ENCODE measurements around the gene ZFYVE21.

The ZFYVE21 gene

DNA sequence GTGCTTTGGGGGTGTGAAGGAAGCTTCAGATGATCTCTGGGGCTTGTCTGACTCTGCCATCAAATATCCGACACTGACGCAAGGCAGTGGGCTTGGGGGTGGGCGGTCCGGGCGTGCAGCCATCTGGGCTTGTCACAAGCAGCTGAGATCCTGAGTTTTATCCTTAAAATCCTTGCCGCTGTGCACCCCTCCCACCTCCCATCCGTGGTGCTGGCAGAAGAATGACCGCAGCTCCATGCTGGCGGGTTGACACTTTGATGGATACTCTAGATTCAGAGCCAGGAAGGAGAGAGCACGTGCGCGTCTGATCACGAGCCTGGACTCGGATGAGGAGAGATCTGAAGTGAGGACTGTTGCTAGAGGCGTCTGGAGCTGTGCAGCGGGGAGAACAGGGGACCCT, 3.0 kb downstream of the ZFYVE21 start:
- Mint-ChIP-seq H3K36me3 (peaks cover 4 to 6% of the 10 kb centered on the region in 2 donors), H3K27me3 (no peaks in the 10 kb centered on the region), H3K4me3 (no peak overlapping the region), H3K4me1 (peaks cover 24 to 41% of the 10 kb centered on the region in 2 donors), H3K9me3 (no peaks in the 10 kb centered on the region), H3K27ac (no peak overlapping the region)
- no peak for ATAC-seq (replicated peaks)
- no peak for DNase-seq

DNA sequence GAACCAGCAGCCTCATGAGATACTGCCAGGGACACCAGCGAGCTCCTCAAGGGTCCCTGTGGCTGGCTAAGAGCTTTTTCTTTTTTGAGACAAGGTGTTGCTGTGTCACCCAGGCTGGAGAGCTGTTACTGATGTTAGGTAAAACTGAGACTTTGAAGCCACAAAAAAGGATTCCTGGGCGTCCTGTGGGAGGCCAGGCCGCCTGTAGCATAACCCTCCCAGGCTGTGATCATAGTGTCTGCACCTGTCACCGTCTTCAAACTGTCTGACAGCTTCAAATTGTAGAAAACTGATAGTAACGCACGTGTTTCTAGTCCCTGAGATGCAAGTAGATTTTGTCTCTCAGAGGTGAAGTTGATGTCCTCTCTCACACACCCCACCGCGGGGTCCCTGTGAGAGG, 4.1 kb downstream of the ZFYVE21 start:
- H3K27ac Mint-ChIP-seq = no peak overlapping the region
- no peak for DNase-seq
- H3K4me1 Mint-ChIP-seq = peaks cover 18 to 33% of the 10 kb centered on the region in 2 donors
- H3K36me3 Mint-ChIP-seq = peaks cover 4 to 6% of the 10 kb centered on the region in 2 donors
- ATAC-seq (replicated peaks) = no peak
- no peaks in the 10 kb centered on the region for H3K9me3 Mint-ChIP-seq
- no peak overlapping the region for H3K4me3 Mint-ChIP-seq
- no peaks in the 10 kb centered on the region for H3K27me3 Mint-ChIP-seq

DNA sequence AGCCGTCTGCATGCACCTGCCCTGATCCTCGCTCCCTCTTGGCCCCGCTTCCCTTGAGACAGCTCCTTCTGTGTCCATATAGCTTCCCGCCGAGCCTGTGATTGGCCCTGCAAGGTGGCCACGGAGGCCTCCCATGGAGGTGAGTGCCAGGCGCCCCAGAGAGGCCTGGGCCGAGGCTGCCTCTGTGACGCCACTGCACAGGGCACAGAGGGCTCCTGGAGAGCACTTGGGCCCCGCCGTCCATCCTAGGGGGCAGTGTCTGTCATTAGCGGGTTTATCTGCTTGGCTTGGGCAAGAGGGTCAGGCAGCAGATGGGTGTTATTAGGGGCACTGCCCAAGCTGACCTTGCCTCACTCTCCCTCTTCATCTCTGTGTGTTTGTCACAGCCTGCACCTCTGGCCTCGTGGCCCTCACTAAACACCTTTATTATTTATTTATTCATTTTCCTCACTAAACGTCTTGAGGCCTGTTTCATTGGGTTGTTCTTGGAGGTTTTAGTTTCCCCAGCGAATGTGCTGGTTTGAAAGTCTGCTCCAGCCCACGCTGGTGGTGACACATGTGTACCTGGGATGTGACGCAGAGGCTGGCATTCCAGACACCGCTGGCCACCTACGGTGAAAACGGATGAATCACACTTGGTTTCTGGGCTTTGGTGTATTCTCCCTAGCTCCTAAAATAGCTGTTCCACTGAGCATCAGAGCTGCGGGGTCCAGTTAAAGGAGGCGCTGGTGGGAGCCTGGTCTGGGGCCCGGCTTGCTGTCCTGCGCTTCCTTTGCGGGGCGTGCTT, 5.9 kb downstream of the ZFYVE21 start:
- Mint-ChIP-seq H3K9me3 (no peaks in the 10 kb centered on the region), H3K4me3 (no peak overlapping the region), H3K4me1 (peaks cover 15 to 25% of the 10 kb centered on the region in 2 donors), H3K27me3 (no peaks in the 10 kb centered on the region), H3K36me3 (peaks cover 2 to 4% of the 10 kb centered on the region in 2 donors), H3K27ac (no peak overlapping the region)
- ATAC-seq (replicated peaks) = no peak
- no peak for DNase-seq

DNA sequence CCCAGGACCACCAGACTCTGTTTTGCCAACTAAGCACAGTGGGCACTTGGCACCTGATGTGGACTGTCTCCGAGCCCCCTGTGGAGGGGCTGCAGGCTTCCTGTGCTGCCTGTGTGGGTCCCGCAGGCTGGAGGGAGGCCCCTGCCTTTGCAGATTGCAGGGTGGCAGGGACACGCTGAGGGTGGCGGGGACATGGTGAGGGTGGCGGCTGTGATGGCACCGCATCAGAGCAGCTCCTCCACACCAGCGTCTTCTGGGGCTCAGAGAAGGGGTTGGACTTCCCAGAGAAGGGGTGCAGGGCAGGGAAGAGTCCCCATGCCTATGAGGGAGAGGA, 8.1 kb downstream of the ZFYVE21 start:
- H3K9me3 Mint-ChIP-seq = no peaks in the 10 kb centered on the region
- no peak overlapping the region for H3K27ac Mint-ChIP-seq
- H3K4me1 Mint-ChIP-seq = peaks cover 3 to 6% of the 10 kb centered on the region in 2 donors
- H3K27me3 Mint-ChIP-seq = no peaks in the 10 kb centered on the region
- DNase-seq (no peak), ATAC-seq (replicated peaks) (no peak)
- H3K4me3 Mint-ChIP-seq = no peak overlapping the region
- peaks cover 6 to 8% of the 10 kb centered on the region in 2 donors for H3K36me3 Mint-ChIP-seq

DNA sequence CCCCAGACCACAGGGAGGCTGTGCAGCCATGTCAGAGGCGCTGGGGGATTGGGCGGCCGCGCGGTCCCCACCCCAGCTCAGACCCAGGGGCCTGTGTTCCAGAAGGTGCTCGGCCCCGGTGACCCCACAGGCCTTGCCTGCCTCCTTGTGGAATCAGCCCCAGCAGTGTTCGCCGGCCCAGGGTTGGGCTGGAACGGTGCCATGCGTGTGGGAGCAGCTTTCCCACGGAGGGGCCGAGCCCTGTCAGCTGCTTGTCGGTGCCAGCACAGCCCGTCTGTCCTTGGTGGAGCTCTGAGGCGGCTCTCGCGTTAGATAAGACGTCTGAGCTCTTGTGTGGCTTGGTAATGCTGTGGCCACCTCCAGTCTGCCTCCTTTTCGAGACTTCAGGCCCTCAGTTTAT, 8.5 kb downstream of the ZFYVE21 start:
- Mint-ChIP-seq H3K4me1 (peaks cover 0 to 6% of the 10 kb centered on the region in 2 donors), H3K36me3 (peaks cover 10 to 12% of the 10 kb centered on the region in 2 donors), H3K27me3 (no peaks in the 10 kb centered on the region), H3K27ac (no peak overlapping the region), H3K9me3 (no peaks in the 10 kb centered on the region), H3K4me3 (no peak overlapping the region)
- ATAC-seq (replicated peaks) (no peak), DNase-seq (no peak)

DNA sequence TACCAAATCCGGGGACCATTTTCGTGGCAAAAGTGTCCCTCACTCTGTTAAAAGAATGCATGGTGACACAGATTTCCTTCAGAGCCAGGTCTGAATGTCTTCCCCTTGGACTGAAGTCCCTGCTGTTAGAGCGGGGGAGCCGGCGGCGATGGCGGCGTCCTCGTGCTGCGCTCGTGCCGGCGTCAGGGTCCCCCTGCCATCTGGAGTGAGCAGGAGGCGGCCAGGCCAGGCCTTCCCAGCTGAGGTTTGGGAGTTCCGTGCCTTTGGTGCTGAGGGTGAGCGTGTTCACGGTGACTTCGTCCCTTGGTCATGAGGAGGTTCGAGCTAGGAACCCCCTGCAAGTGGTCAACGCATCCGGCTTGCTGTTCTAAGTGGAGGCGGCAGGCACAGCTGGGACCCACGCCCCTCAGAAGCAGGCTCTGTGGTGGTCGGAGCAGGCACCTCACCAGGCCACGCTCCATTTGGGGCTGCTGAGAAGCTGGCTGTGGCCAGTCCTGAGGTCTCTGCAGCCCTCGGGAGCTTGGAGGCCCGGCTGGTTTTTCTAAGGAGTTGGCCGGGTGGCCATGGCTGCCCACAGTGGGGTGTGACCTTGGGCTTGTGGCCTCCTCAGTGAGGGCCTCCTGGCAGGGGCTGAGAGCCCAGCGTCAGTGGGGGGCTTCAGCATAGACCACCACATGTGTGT, 9.5 kb downstream of the ZFYVE21 start:
- Mint-ChIP-seq H3K27me3 (no peaks in the 10 kb centered on the region), H3K4me1 (peaks cover 0 to under 1% of the 10 kb centered on the region in 2 donors), H3K9me3 (no peaks in the 10 kb centered on the region), H3K36me3 (peaks cover 18 to 22% of the 10 kb centered on the region in 2 donors), H3K27ac (no peak overlapping the region), H3K4me3 (no peak overlapping the region)
- DNase-seq = no peak
- no peak for ATAC-seq (replicated peaks)

DNA sequence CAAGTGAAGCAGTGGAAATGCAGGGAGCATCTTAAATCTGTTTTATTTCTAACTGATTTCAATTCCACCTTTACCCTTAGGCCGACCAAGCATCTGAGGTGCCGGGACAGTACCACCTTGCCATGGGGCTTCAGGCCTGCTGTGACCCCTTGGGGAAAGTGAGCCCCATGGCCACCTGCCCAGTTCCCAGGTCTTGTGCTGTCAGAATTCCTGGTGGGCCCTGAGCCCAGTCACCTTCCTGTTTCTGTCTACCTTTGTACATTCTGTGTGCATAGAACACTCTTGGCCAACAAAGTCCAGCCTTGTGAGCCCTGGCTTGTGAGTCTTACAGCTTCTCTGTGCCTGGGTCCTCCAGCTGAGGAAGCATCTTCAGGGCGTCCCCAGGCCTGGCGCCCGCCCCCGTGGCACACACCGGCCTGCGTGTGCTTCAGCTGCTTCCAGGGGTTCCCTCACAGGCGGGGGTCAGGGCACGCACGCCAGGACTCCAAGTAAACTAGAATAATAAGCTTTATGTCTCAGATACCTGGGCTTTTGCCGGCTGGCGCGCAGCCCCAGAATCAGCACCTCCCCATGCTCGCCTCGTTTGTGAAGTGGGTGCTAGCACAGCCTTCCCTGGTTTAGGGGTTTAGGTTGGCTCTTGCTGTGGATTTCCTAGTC, 10.3 kb downstream of the ZFYVE21 start:
- H3K4me3 Mint-ChIP-seq = no peak overlapping the region
- DNase-seq (no peak), ATAC-seq (replicated peaks) (no peak)
- H3K9me3 Mint-ChIP-seq = no peaks in the 10 kb centered on the region
- H3K27ac Mint-ChIP-seq = no peak overlapping the region
- no peaks in the 10 kb centered on the region for H3K4me1 Mint-ChIP-seq
- H3K36me3 Mint-ChIP-seq = peaks cover 19 to 28% of the 10 kb centered on the region in 2 donors
- no peaks in the 10 kb centered on the region for H3K27me3 Mint-ChIP-seq

DNA sequence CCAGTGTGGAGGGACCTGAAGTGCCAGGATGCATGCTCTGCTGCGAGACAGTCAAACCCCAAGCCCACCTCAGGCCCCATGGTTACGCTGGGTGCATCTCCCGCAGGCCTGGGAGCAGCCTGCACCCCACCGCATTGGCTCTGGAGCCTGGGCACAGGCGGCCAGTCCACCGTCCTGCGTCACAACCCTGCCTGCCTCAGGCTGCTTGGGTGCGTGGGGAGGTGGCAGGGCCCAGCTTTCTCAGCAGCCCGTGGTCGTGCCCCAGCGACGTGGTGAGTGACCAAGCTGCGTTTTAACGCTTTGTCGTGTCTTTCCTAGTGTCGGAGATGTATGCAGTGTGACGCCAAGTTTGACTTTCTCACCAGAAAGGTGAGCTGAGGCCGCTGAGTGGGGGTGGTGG, 10.9 kb downstream of the ZFYVE21 start:
- no peaks in the 10 kb centered on the region for H3K9me3 Mint-ChIP-seq
- peaks cover 19 to 28% of the 10 kb centered on the region in 2 donors for H3K36me3 Mint-ChIP-seq
- H3K27ac Mint-ChIP-seq = no peak overlapping the region
- H3K27me3 Mint-ChIP-seq = no peaks in the 10 kb centered on the region
- no peak overlapping the region for H3K4me3 Mint-ChIP-seq
- no peaks in the 10 kb centered on the region for H3K4me1 Mint-ChIP-seq
- DNase-seq (no peak), ATAC-seq (replicated peaks) (no peak)

DNA sequence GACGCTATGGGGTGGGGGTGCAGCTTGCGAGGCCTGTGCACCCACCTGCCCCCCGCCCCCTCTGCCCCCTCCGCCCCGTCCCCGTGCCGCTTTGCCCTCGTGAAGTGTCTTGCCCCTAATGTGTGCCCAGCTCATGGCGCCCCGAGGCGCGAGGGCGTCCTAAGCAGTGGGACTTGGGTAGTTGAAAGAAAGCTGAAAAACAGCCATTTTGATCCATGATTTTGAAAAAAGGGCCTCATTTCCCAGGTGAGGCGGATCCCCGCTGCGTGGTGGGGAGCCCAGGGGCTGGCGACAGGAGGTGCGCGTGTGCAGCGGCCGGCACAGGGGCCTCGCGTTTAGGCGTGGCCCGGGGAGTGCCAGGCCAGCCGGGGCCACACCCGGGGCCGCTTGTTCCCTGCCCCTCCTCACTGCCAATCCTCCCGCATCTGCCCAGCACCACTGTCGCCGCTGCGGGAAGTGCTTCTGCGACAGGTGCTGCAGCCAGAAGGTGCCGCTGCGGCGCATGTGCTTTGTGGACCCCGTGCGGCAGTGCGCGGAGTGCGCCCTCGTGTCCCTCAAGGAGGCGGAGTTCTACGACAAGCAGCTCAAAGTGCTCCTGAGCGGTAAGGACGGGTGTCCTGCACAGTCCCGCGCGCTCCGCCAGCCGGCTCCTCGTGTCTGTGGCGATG, 11.8 kb downstream of the ZFYVE21 start:
- Mint-ChIP-seq H3K27me3 (no peaks in the 10 kb centered on the region), H3K9me3 (no peaks in the 10 kb centered on the region), H3K4me1 (no peaks in the 10 kb centered on the region), H3K4me3 (no peak overlapping the region), H3K36me3 (peaks cover 21 to 28% of the 10 kb centered on the region in 2 donors), H3K27ac (no peak overlapping the region)
- no peak for ATAC-seq (replicated peaks)
- DNase-seq = no peak

DNA sequence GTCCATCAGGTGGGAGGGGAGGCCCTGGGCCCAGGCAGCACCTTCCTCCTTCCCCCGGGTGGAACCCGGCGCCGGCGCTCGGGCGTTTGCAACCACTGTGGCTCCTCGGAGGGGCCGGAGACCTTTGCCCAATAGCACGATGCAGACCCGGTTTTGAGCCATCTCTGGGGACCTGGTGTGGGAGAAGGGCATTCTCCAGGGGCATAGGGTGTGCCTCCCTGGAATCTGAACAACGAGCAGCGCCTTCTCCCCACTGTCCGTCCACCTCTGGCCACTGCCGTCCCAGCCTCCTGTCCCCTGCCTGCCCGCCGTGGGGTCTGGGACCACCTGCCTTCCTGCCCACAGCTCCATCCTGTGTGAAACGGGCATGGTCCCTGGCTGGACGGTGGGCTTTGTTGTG, 12.5 kb downstream of the ZFYVE21 start:
- Mint-ChIP-seq H3K27me3 (no peaks in the 10 kb centered on the region), H3K4me3 (no peak overlapping the region), H3K4me1 (no peaks in the 10 kb centered on the region), H3K27ac (no peak overlapping the region), H3K9me3 (no peaks in the 10 kb centered on the region), H3K36me3 (peaks cover 23 to 34% of the 10 kb centered on the region in 2 donors)
- no peak for ATAC-seq (replicated peaks)
- no peak for DNase-seq

DNA sequence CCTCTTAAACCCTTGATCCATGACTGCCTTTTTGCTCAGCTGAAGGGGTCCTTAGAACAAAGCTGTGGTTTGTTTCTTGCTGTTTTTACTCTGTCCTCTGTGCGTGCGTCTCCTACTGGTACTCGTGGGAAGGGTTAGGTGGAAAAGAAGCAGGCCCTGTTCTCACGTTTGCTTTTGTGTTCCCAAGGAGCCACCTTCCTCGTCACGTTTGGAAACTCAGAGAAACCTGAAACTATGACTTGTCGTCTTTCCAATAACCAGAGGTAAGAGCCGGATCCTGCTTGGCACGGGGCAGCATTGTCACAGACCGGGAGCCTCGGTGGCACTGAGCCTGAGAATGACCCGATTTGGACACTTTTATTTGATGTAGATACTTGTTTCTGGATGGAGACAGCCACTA, 13.1 kb downstream of the ZFYVE21 start:
- DNase-seq (no peak), ATAC-seq (replicated peaks) (no peak)
- no peak overlapping the region for H3K4me3 Mint-ChIP-seq
- H3K9me3 Mint-ChIP-seq = no peaks in the 10 kb centered on the region
- H3K27me3 Mint-ChIP-seq = no peaks in the 10 kb centered on the region
- no peak overlapping the region for H3K27ac Mint-ChIP-seq
- no peaks in the 10 kb centered on the region for H3K4me1 Mint-ChIP-seq
- H3K36me3 Mint-ChIP-seq = peaks cover 23 to 34% of the 10 kb centered on the region in 2 donors

DNA sequence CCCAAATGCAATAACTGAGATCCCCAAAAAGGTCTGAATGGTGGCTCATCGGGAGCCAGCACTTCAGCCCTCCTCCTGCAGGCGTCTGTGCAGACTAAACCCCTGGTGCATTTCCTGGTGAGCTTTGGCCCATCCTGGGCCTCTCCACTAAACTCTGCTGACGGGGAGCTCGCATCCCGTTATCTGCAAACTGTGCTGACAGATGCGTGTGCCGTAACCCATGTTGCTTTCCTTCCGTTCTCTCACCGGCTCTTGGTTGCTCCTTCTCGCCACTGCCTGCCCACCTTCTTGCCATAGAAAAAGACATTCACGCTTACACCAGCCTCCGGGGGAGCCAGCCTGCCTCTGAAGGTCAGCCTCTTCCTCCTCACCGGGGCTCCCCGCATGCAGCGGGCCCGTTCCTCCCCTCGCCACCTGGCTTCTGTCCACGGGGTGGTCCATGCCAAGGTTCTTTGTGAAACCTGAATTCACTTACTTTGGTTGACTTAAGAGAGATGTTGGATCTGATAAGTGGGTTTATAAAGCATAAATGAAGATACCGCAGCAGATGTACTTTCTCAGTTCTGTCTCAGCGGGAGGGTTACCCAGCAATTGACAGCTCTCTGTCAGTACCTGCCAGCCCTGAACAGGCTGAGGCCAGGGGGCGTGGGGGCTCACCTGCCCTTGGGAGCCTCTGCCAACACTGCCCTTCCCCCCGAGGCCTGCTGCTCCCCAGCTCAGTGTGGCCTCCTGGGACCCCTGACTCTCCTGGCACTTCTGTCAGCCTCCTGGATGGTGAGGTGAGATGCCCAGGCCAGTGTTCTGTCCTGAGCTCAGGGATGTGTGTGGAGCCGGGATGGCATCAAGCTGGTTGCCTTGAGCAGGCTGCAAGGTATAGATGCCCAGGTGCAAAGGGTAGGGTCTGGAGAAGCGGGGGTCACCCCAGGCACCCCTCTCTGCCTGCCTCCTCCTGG, 14.2 kb downstream of the ZFYVE21 start:
- Mint-ChIP-seq H3K9me3 (no peaks in the 10 kb centered on the region), H3K4me1 (no peaks in the 10 kb centered on the region), H3K36me3 (peaks cover 27 to 38% of the 10 kb centered on the region in 2 donors), H3K4me3 (no peak overlapping the region), H3K27me3 (no peaks in the 10 kb centered on the region), H3K27ac (no peak overlapping the region)
- DNase-seq (no peak), ATAC-seq (replicated peaks) (no peak)

DNA sequence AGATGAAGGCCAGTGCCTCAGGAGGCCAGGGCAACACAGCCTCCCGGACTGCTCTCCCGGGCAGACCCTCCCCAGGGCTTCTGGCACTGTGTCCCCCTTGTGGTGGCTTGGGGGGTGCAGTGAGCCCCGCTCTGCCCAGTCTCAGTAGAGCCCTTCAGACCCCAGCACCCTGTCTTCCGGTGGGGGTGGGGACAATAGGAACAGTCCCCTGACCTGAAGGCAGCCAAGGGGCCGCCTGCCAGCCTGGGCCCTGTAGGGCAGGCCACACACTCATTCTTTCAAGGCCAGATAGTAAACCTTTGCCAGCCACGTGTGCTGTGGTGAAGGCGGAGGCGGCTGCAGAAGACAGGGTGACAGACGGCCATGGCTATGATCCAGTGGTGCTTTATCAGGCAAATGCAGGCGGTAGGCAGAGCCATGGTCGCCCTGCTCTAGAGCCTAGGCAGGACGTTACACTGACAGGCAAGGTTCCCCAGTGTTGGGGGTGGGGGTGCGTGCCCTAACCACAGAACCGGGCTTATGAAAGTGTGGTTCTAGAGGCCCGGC, 15.0 kb downstream of the ZFYVE21 start:
- H3K9me3 Mint-ChIP-seq = no peaks in the 10 kb centered on the region
- H3K27ac Mint-ChIP-seq = no peak overlapping the region
- H3K4me3 Mint-ChIP-seq = no peak overlapping the region
- H3K36me3 Mint-ChIP-seq = peaks cover 27 to 39% of the 10 kb centered on the region in 2 donors
- H3K27me3 Mint-ChIP-seq = no peaks in the 10 kb centered on the region
- no peaks in the 10 kb centered on the region for H3K4me1 Mint-ChIP-seq
- ATAC-seq (replicated peaks) (no peak), DNase-seq (no peak)

All from stimulated activated naive B cell treated with anti-CD40 and anti-IgM and Interleukin-4, amounts not matched to agents 10 μg/mL and 1 μg/mL and 100 μg/mL, for 72 hours (primary cell).